Ectodermal cell (in vitro differentiated cells): ENCODE data around the gene HUS1B.
A peak's percentile ranks its signal among the peaks of the same experiment; 100 is the strongest.

ENCODE experiments used
- H3K27ac ChIP-seq: 2 replicates; pipeline ENCODE4 v1.7.0; 2013; ENCODE audit warnings: mild to moderate bottlenecking, low read depth, low read length; ENCODE audit not compliant: insufficient read depth, poor library complexity, severe bottlenecking
- H3K27me3 ChIP-seq: 2 replicates; pipeline ENCODE4 v1.7.0; 2013; ENCODE audit warnings: mild to moderate bottlenecking, low read length; ENCODE audit not compliant: insufficient read depth, control insufficient read depth, poor library complexity, severe bottlenecking
- H3K36me3 ChIP-seq: one replicate; pipeline ENCODE4 v1.7.0; 2013; ENCODE audit warnings: low read length; ENCODE audit not compliant: control insufficient read depth, insufficient read depth
- H3K4me1 ChIP-seq: one replicate; pipeline ENCODE4 v1.7.0; 2013; ENCODE audit warnings: low read length; ENCODE audit not compliant: control insufficient read depth, insufficient read depth
- H3K4me3 ChIP-seq: 2 replicates; pipeline ENCODE4 v1.7.0; 2013; ENCODE audit warnings: low read depth, low read length, control low read depth; ENCODE audit not compliant: insufficient read depth
- H3K9me3 ChIP-seq: 2 replicates; pipeline ENCODE4 v1.7.0; 2013; ENCODE audit warnings: mild to moderate bottlenecking, low read length, moderate library complexity; ENCODE audit not compliant: control insufficient read depth
- WGBS, 2 experiments: methylation state at CpG; one replicate each; pipeline ENCODE4 v1.1.7; 2013; ENCODE audit warnings: missing lambda C conversion rate in 2 of 2; 5-methylcytosine and 5-hydroxymethylcytosine counted together

HUS1B gene

GRCh38 chr6:693723-694009 is 36.8 kb upstream of the HUS1B start:
- Histone ChIP-seq H3K27me3 (no peaks in the 10 kb centered on the region), H3K4me1 (no peaks in the 10 kb centered on the region), H3K9me3 (no peaks in the 10 kb centered on the region), H3K4me3 (peak overlapping the region; percentile 65), H3K27ac (no peak overlapping the region), H3K36me3 (no peaks in the 10 kb centered on the region)
- WGBS, 2 experiments = 94 to 95% methylated on average over 12 of the region's 12 CpGs

- Histone ChIP-seq H3K9me3 (no peaks in the 10 kb centered on the region), H3K27me3 (no peaks in the 10 kb centered on the region), H3K36me3 (no peaks in the 10 kb centered on the region), H3K27ac (no peak within 1 kb of the TSS), H3K4me3 (peak within 1 kb of the TSS; percentile 65), H3K4me1 (no peaks in the 10 kb centered on the region)
- 1% methylated on average over 63 of the region's 63 CpGs for WGBS, 2 experiments
Observed at GRCh38 chr6:692858-693722, 36.2 kb upstream of the HUS1B start, which contains the start of gene EXOC2. TSS of gene EXOC2 (minus strand) at chr6:693139. CDS start at chr6:637818, 55,321 bp downstream.

- Histone ChIP-seq H3K4me3 (peak overlapping the region; percentile 65), H3K27ac (no peak overlapping the region), H3K9me3 (no peaks in the 10 kb centered on the region), H3K36me3 (no peaks in the 10 kb centered on the region), H3K4me1 (no peaks in the 10 kb centered on the region), H3K27me3 (no peaks in the 10 kb centered on the region)
- 1% methylated on average over 45 of the region's 45 CpGs for WGBS, 2 experiments
Observed at GRCh38 chr6:692356-692851, 35.5 kb upstream of the HUS1B start.

GRCh38 chr6:689223-689622 is 32.3 kb upstream of the HUS1B start:
- Histone ChIP-seq H3K36me3 (no peaks in the 10 kb centered on the region), H3K4me1 (peaks cover 5% of the 10 kb centered on the region), H3K27me3 (no peaks in the 10 kb centered on the region), H3K4me3 (no peak overlapping the region), H3K27ac (no peak overlapping the region), H3K9me3 (no peaks in the 10 kb centered on the region)
- WGBS, 2 experiments = 41 to 50% methylated on average over 2 of the region's 2 CpGs

GRCh38 chr6:686497-686896 is 29.6 kb upstream of the HUS1B start:
- Histone ChIP-seq H3K36me3 (no peaks in the 10 kb centered on the region), H3K4me1 (peaks cover 5% of the 10 kb centered on the region), H3K4me3 (no peak overlapping the region), H3K9me3 (no peaks in the 10 kb centered on the region), H3K27ac (no peak overlapping the region), H3K27me3 (no peaks in the 10 kb centered on the region)
- 81 to 88% methylated on average over 2 to 3 of the region's 3 CpGs for WGBS, 2 experiments

- Histone ChIP-seq H3K4me3 (no peak overlapping the region), H3K4me1 (peaks cover 19% of the 10 kb centered on the region), H3K36me3 (no peaks in the 10 kb centered on the region), H3K9me3 (no peaks in the 10 kb centered on the region), H3K27me3 (no peaks in the 10 kb centered on the region), H3K27ac (no peak overlapping the region)
- 79 to 82% methylated on average over 6 of the region's 6 CpGs for WGBS, 2 experiments
Observed at GRCh38 chr6:684831-685636, 28.1 kb upstream of the HUS1B start.

GRCh38 chr6:683742-684440 is 27.0 kb upstream of the HUS1B start:
- WGBS, 2 experiments = 3% methylated on average over 13 to 15 of the region's 15 CpGs
- no peak overlapping the region for H3K4me3 ChIP-seq
- no peaks in the 10 kb centered on the region for H3K9me3 ChIP-seq
- H3K27ac ChIP-seq = peak overlapping the region; percentile 28
- peaks cover 20% of the 10 kb centered on the region for H3K4me1 ChIP-seq
- H3K27me3 ChIP-seq = no peaks in the 10 kb centered on the region
- no peaks in the 10 kb centered on the region for H3K36me3 ChIP-seq

- no peak overlapping the region for H3K27ac ChIP-seq
- H3K36me3 ChIP-seq = no peaks in the 10 kb centered on the region
- peaks cover 20% of the 10 kb centered on the region for H3K4me1 ChIP-seq
- H3K27me3 ChIP-seq = no peaks in the 10 kb centered on the region
- H3K9me3 ChIP-seq = no peaks in the 10 kb centered on the region
- 45 to 55% methylated on average over 5 of the region's 5 CpGs for WGBS, 2 experiments
- no peak overlapping the region for H3K4me3 ChIP-seq
Observed at GRCh38 chr6:680666-681340, 23.9 kb upstream of the HUS1B start.

GRCh38 chr6:680251-680650 is 23.4 kb upstream of the HUS1B start:
- 3 to 8% methylated on average over 2 of the region's 2 CpGs for whole genome bisulfite sequencing, 2 experiments
- Histone ChIP-seq H3K9me3 (no peaks in the 10 kb centered on the region), H3K4me1 (peaks cover 20% of the 10 kb centered on the region)

More at GRCh38 chr6:680251-680650, 23.4 kb upstream of the HUS1B start:
- Histone ChIP-seq H3K27me3 (no peaks in the 10 kb centered on the region), H3K4me3 (no peak overlapping the region), H3K36me3 (no peaks in the 10 kb centered on the region), H3K27ac (no peak overlapping the region)
